Nephron progenitor cell (in vitro differentiated cells): ENCODE measurements around the gene CNTNAP5.

Source experiments
- DNase-seq: peaks from one replicate; pipeline ENCODE4 v3.0.0; 2021
- H3K27ac Mint-ChIP-seq: 2 replicates; pipeline ENCODE4 v1.8.0; 2021; ENCODE audit warnings: mild to moderate bottlenecking, moderate library complexity, mixed read lengths
- H3K27me3 Mint-ChIP-seq: 2 replicates; pipeline ENCODE4 v1.8.0; 2021; ENCODE audit warnings: mild to moderate bottlenecking, low read depth, mixed read lengths; ENCODE audit not compliant: poor library complexity
- H3K36me3 Mint-ChIP-seq: 2 replicates; pipeline ENCODE4 v1.8.0; 2021; ENCODE audit warnings: low read depth, mixed read lengths
- H3K4me1 Mint-ChIP-seq: 2 replicates; pipeline ENCODE4 v1.8.0; 2021; ENCODE audit warnings: mixed read lengths
- H3K4me3 Mint-ChIP-seq: 2 replicates; pipeline ENCODE4 v1.8.0; 2021; ENCODE audit warnings: mild to moderate bottlenecking, moderate library complexity, mixed read lengths
- H3K9me3 Mint-ChIP-seq: 2 replicates; pipeline ENCODE4 v1.8.0; 2021; ENCODE audit warnings: mild to moderate bottlenecking, moderate library complexity, mixed read lengths
- TF ChIP-seq, protein P1 (sequence below): fragments of 200-600 bp; sonication (generic); IDR thresholded peaks from 2 replicates; pipeline ENCODE4 v1.5.0; 2021; ENCODE audit warnings: antibody characterized with exemption

The CNTNAP5 gene

DNA sequence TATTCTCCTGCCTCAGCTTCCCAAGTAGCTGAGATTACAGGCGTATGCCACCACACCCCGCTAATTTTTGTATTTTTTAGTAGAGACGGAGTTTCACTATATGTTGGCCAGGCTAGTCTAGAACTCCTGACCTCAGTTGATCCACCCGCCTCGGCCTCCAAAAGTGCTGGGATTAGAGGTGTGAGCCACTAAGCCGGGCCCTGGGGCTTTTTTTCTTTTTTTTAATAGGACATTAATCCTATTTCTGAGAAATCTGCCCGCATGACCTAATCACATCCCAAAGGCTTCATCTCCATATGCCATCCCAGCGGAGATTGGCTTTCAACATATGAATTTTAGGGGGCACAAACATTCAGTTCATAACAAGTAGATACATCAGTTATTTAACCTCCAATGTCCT is 128.6 kb downstream of the CNTNAP5 start:
- Mint-ChIP-seq H3K36me3 (no peaks in the 10 kb centered on the region), H3K27me3 (peaks cover 9% of the 10 kb centered on the region), H3K4me3 (no peak overlapping the region), H3K4me1 (no peaks in the 10 kb centered on the region), H3K9me3 (no peaks in the 10 kb centered on the region), H3K27ac (no peak overlapping the region)
- TF ChIP-seq, protein P1, sequence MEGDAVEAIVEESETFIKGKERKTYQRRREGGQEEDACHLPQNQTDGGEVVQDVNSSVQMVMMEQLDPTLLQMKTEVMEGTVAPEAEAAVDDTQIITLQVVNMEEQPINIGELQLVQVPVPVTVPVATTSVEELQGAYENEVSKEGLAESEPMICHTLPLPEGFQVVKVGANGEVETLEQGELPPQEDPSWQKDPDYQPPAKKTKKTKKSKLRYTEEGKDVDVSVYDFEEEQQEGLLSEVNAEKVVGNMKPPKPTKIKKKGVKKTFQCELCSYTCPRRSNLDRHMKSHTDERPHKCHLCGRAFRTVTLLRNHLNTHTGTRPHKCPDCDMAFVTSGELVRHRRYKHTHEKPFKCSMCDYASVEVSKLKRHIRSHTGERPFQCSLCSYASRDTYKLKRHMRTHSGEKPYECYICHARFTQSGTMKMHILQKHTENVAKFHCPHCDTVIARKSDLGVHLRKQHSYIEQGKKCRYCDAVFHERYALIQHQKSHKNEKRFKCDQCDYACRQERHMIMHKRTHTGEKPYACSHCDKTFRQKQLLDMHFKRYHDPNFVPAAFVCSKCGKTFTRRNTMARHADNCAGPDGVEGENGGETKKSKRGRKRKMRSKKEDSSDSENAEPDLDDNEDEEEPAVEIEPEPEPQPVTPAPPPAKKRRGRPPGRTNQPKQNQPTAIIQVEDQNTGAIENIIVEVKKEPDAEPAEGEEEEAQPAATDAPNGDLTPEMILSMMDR = no peak
- no peak for DNase-seq

DNA sequence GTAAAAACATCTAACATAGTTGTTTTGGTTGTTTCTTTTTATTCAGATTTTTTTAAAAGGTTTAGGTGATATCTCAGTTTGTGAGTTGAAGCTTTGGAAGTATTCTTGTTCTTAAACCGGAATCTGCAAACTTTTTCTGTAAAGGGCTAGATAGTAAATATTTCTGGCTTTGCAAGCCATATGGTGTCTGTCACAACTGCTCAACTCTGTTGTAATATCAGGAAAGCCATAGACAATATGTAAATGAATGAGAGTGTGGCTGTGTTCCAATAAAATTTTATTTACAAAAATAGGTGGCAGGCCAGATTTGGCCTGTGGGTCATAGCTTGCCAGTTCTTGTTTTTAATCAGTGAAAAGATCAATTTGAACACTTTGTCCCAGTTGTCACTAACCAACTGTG is 134.1 kb downstream of the CNTNAP5 start:
- no peaks in the 10 kb centered on the region for H3K36me3 Mint-ChIP-seq
- no peaks in the 10 kb centered on the region for H3K9me3 Mint-ChIP-seq
- TF ChIP-seq, protein P1 = no peak
- DNase-seq = no peak
- H3K4me1 Mint-ChIP-seq = no peaks in the 10 kb centered on the region
- H3K4me3 Mint-ChIP-seq = no peak overlapping the region
- no peak overlapping the region for H3K27ac Mint-ChIP-seq
- H3K27me3 Mint-ChIP-seq = peaks cover 5% of the 10 kb centered on the region

DNA sequence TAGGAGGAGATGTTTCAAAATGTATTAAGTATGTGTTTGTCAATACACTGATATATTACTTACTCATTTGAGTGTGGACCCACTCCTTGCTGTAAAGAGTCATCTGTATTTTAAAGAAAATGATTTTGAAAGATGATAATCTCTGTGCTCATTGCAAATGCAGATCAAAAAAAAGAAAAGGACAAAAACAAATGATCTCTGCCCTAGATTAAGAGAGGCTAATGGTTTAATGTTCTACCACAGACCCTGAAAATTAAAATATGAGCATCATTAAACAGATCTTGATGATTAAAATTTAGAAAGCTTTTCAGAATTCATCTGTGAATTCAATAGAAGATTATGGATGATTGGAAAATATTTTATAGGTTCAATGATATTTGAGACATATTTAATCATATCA is 136.5 kb downstream of the CNTNAP5 start:
- Mint-ChIP-seq H3K9me3 (no peaks in the 10 kb centered on the region), H3K4me3 (no peak overlapping the region), H3K4me1 (no peaks in the 10 kb centered on the region), H3K36me3 (no peaks in the 10 kb centered on the region), H3K27ac (no peak overlapping the region), H3K27me3 (no peaks in the 10 kb centered on the region)
- DNase-seq = no peak
- TF ChIP-seq, protein P1 = no peak

DNA sequence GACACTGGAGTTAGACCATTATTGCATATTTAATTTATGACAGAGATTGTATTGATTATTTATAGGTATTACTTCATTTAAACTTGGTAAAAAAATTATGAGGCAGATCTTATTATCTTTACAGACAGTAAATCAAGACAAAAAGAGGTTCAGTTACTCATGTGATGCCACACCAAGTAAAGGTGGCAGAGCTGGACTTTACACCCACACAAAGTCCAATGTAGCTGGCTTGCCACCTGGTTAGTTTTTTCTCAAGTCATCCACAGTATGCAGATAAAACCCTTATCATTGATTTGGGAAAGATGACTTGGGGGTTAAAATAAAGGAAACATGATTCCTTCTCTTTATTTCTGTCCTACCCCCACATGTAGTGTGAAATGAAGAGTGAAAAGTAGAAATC is 137.2 kb downstream of the CNTNAP5 start:
- no peaks in the 10 kb centered on the region for H3K9me3 Mint-ChIP-seq
- DNase-seq = no peak

DNA sequence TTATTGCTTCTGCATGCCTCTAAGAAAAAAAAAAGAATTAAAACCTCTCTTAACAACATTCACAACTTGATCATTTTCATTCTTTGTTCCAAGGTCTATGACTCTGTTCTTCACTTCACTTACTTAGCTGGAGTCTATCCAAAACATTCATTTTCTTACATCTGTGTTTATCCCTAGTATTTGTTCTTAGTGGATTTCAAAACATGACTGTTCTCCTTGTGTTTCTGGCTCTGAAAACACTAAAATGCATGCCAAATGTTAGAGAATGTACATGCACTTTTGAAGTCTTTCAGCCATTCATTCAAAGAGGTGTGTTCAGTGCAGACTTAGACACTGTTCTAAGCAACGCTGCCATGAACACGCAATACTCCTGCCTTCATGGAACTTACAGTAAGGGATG is 138.8 kb downstream of the CNTNAP5 start:
- Mint-ChIP-seq H3K4me1 (peaks cover 5% of the 10 kb centered on the region), H3K36me3 (no peaks in the 10 kb centered on the region), H3K9me3 (no peaks in the 10 kb centered on the region), H3K4me3 (no peak overlapping the region), H3K27ac (no peak overlapping the region), H3K27me3 (no peaks in the 10 kb centered on the region)
- DNase-seq = no peak
- TF ChIP-seq, protein P1 = no peak

More for the DNA sequence above, 137.2 kb downstream of the CNTNAP5 start:
- H3K27me3 Mint-ChIP-seq = no peaks in the 10 kb centered on the region
- no peaks in the 10 kb centered on the region for H3K36me3 Mint-ChIP-seq
- H3K4me1 Mint-ChIP-seq = no peaks in the 10 kb centered on the region
- TF ChIP-seq, protein P1 = no peak
- H3K4me3 Mint-ChIP-seq = no peak overlapping the region
- no peak overlapping the region for H3K27ac Mint-ChIP-seq

DNA sequence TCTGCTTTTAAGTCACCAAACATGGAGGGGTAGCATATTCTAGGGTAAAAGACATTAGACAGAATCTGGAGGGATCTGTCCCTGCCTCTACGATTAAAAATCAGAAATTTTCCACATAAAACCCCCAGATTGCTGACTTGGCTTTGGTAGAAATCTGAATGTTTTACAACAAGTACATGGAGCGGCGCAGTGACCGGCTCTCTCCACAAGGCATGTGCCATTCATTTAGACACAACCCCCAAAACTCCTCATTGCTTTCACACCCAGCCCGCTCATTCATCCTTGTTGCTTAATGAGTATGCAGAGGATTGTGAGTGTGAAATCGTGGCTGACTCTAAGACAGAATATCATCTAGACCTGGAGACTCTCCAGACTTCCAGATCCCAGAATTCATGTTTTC is 140.6 kb downstream of the CNTNAP5 start:
- DNase-seq = no peak
- Mint-ChIP-seq H3K27me3 (peaks cover 3% of the 10 kb centered on the region), H3K36me3 (no peaks in the 10 kb centered on the region), H3K4me3 (no peak overlapping the region), H3K9me3 (no peaks in the 10 kb centered on the region), H3K4me1 (peaks cover 5% of the 10 kb centered on the region), H3K27ac (no peak overlapping the region)
- TF ChIP-seq, protein P1 = no peak
